Activated CD8-positive, alpha-beta T cell treated with anti-CD3 and anti-CD28 coated beads, Interleukin-2, amount 10 ng/mL, durations not matched to agents 7 days and 5 days (primary cell): ENCODE results near the gene BANP. TPM values are rescaled to one million over a fixed set of nuclear protein-coding genes. Genes with fewer than 3 reads are reported as not detected.

Source experiments
- ATAC-seq: fragments of 150-1000 bp; cut with Tn5 transposase; one replicate; pipeline ENCODE4 v1.10.0; 2021; ENCODE audit warnings: moderate library complexity
- CTCF ChIA-PET: fragments of 350-600 bp; sonication (Branson Sonifier 250); formaldehyde crosslinking; loops from one replicate; lab custom pipeline; 2021; ENCODE audit warnings: antibody characterized with exemption; lab: Charles Lee
- POLR2A ChIA-PET: fragments of 350-600 bp; sonication (Branson Sonifier 250); formaldehyde crosslinking; loops from one replicate; lab custom pipeline; 2021; ENCODE audit warnings: antibody characterized with exemption; lab: Charles Lee
- DNase-seq: peaks from one replicate; pipeline ENCODE4 v3.0.0-alpha.2; 2020
- H3K27ac Mint-ChIP-seq: one replicate; pipeline ENCODE4 v1.8.0; 2021; ENCODE audit warnings: mild to moderate bottlenecking, mixed read lengths
- H3K27me3 Mint-ChIP-seq: one replicate; pipeline ENCODE4 v1.8.0; 2021; ENCODE audit warnings: low read depth, mixed read lengths
- H3K36me3 Mint-ChIP-seq: one replicate; pipeline ENCODE4 v1.8.0; 2021; ENCODE audit warnings: low read depth, mixed read lengths
- H3K4me1 Mint-ChIP-seq: one replicate; pipeline ENCODE4 v1.8.0; 2021; ENCODE audit warnings: low read depth, mixed read lengths
- H3K4me3 Mint-ChIP-seq: one replicate; pipeline ENCODE4 v1.8.0; 2021; ENCODE audit warnings: mild to moderate bottlenecking, mixed read lengths
- H3K9me3 Mint-ChIP-seq: one replicate; pipeline ENCODE4 v1.8.0; 2022; ENCODE audit warnings: mixed read lengths; ENCODE audit not compliant: insufficient read depth
- total RNA-seq, 2 experiments: library from RNA; stranded (reverse); gene quantifications; one replicate each; pipeline ENCODE4 v1.2.3, GENCODE V29; 2021

BANP gene
- total RNA-seq, 2 experiments from 2014 or later, result 34.1 to 39.8 TPM

- Mint-ChIP-seq H3K4me3 (no peak overlapping the region), H3K27ac (no peak overlapping the region), H3K4me1 (no peaks in the 10 kb centered on the region), H3K36me3 (peaks cover 36% of the 10 kb centered on the region), H3K27me3 (no peaks in the 10 kb centered on the region), H3K9me3 (no peaks in the 10 kb centered on the region)
- ChIA-PET CTCF (interaction anchor here (1.4 to 1.5 kb wide), 2 partner anchors 43 to 225 kb away, joined by 3 to 4 read pairs; no protein-coding TSS in a partner anchor), POLR2A (no interaction called here)
- no peak for ATAC-seq
- DNase-seq, result no peak
Observed at GRCh38 chr16:88003736-88004135, 52.5 kb downstream of the BANP start.

- Mint-ChIP-seq H3K36me3 (peaks cover 34% of the 10 kb centered on the region), H3K4me1 (no peaks in the 10 kb centered on the region), H3K27ac (no peak overlapping the region), H3K9me3 (no peaks in the 10 kb centered on the region), H3K27me3 (no peaks in the 10 kb centered on the region), H3K4me3 (no peak overlapping the region)
- ChIA-PET CTCF (interaction anchor here (1.4 to 1.5 kb wide), 2 partner anchors 44 to 225 kb away, joined by 3 to 4 read pairs; no protein-coding TSS in a partner anchor), POLR2A (no interaction called here)
- DNase-seq (no peak), ATAC-seq (no peak)
Observed at GRCh38 chr16:88004391-88004790, 53.2 kb downstream of the BANP start.

GRCh38 chr16:88005181-88005581, 53.9 kb downstream of the BANP start:
- Mint-ChIP-seq H3K4me3 (no peak overlapping the region), H3K4me1 (no peaks in the 10 kb centered on the region), H3K36me3 (peaks cover 37% of the 10 kb centered on the region), H3K27ac (no peak overlapping the region), H3K27me3 (no peaks in the 10 kb centered on the region), H3K9me3 (no peaks in the 10 kb centered on the region)
- ChIA-PET POLR2A (no interaction called here), CTCF (interaction anchor here (1.4 kb wide), 1 partner anchor 226 kb away, joined by 3 read pairs; no protein-coding TSS in a partner anchor)
- no peak for DNase-seq
- no peak for ATAC-seq

GRCh38 chr16:88005968-88006367, 54.7 kb downstream of the BANP start:
- ChIA-PET POLR2A (no interaction called here), CTCF (no interaction called here)
- Mint-ChIP-seq H3K4me3 (no peak overlapping the region), H3K9me3 (no peaks in the 10 kb centered on the region), H3K27ac (no peak overlapping the region), H3K27me3 (no peaks in the 10 kb centered on the region), H3K36me3 (peaks cover 42% of the 10 kb centered on the region), H3K4me1 (no peaks in the 10 kb centered on the region)
- no peak for DNase-seq
- ATAC-seq, result no peak

DNA sequence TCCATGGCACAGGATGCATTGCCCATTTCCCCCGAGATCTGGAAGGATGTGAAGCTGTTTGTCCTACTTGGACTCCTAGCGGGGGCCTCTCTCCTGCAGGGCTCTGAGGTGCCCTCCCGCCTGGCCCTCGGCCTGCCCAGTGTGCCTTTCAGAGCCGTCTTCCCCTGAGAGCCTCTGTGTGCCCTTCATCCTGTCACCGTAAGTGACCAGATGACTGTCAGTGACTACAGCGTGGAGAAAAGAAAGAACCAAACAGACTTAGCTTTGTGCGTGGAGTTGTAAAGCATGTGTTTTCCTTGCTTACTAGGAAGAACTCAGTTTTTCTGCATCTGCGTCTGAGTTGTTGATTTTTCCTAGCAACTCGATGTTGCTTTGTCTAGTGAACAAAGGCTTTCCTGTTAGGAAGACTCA, 56.1 kb downstream of the BANP start:
- POLR2A ChIA-PET, result no interaction called here
- H3K36me3 Mint-ChIP-seq, result peaks cover 37% of the 10 kb centered on the region
- ATAC-seq (no peak), DNase-seq (no peak)
- no peak overlapping the region for H3K27ac Mint-ChIP-seq
- no peaks in the 10 kb centered on the region for H3K9me3 Mint-ChIP-seq
- H3K4me1 Mint-ChIP-seq, result no peaks in the 10 kb centered on the region
- no peak overlapping the region for H3K4me3 Mint-ChIP-seq
- H3K27me3 Mint-ChIP-seq, result no peaks in the 10 kb centered on the region
- CTCF ChIA-PET, result interaction anchor here (0.8 kb wide), 1 partner anchor 536 kb away, joined by 6 read pairs; no protein-coding TSS in a partner anchor

DNA sequence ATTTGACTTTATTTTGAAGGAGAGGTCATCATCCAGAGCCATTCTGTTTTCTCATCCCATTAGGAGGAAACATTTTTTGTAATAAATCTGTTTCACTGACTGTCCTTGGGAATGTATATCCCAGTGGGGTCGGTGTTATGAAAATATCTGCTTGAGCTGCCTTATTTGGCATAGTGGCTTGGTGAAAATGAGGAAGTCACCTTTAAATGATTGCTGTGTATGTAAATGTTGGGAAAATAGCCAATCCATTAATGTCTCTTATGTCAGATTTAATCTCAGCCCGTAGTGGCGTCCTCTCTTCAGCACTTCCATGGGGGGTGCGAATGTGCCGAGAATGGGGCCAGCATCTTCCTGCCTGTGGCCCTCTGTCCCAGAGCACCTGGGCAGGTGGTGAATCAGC, 57.6 kb downstream of the BANP start:
- DNase-seq (no peak), ATAC-seq (no peak)
- no peaks in the 10 kb centered on the region for H3K9me3 Mint-ChIP-seq
- H3K27me3 Mint-ChIP-seq, result no peaks in the 10 kb centered on the region
- H3K4me3 Mint-ChIP-seq, result no peak overlapping the region
- H3K36me3 Mint-ChIP-seq, result peaks cover 40% of the 10 kb centered on the region
- H3K27ac Mint-ChIP-seq, result no peak overlapping the region
- H3K4me1 Mint-ChIP-seq, result no peaks in the 10 kb centered on the region
- ChIA-PET CTCF (interaction anchor here (1.4 kb wide), 1 partner anchor 52 kb away, joined by 3 read pairs; no protein-coding TSS in a partner anchor), POLR2A (no interaction called here)

DNA sequence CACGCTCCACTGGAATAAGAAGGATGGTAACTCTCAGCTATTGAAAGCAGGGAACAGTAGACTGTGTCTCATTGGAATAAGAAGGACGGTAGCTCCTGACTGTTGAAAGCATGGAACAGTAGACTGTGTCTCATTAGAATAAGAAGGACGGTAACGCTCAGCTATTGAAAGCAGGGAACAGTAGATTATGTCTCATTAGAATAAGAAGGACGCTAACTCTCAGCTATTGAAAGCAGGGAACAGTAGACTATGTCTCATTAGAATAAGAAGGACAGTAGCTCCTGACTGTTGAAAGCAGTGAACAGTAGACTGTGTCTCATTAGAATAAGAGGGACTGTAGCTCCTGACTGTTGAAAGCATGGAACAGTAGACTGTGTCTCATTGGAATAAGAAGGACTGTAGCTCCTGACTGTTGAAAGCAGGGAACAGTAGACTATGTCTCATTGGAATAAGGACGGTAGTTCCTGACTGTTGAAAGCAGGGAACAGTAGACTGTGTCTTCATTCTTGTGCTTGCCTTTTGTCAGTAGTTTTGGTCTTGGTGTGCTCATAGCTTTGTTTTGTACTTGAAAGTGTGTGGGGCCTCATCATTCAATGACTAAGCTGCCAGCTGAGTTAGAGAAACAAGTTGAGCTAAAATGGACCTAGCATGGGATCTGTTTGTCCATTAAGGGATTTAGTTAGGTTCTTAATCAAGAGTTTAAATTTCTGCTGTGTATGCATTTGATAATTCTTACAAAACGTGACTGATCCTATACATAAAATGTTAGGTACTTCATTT, 58.5 kb downstream of the BANP start:
- no peak for ATAC-seq
- CTCF ChIA-PET, result no interaction called here

GRCh38 chr16:88010343-88010967, 59.2 kb downstream of the BANP start:
- H3K4me3 Mint-ChIP-seq, result no peak overlapping the region
- CTCF ChIA-PET, result no interaction called here
- no peaks in the 10 kb centered on the region for H3K27me3 Mint-ChIP-seq
- POLR2A ChIA-PET, result no interaction called here
- no peaks in the 10 kb centered on the region for H3K9me3 Mint-ChIP-seq
- peaks cover 35% of the 10 kb centered on the region for H3K36me3 Mint-ChIP-seq
- no peak for DNase-seq
- no peak overlapping the region for H3K27ac Mint-ChIP-seq
- no peaks in the 10 kb centered on the region for H3K4me1 Mint-ChIP-seq
- no peak for ATAC-seq

More for the DNA sequence above, 58.5 kb downstream of the BANP start:
- POLR2A ChIA-PET, result no interaction called here
- Mint-ChIP-seq H3K27ac (no peak overlapping the region), H3K36me3 (peaks cover 40% of the 10 kb centered on the region), H3K4me3 (no peak overlapping the region), H3K27me3 (no peaks in the 10 kb centered on the region), H3K9me3 (no peaks in the 10 kb centered on the region), H3K4me1 (no peaks in the 10 kb centered on the region)
- DNase-seq, result no peak

DNA sequence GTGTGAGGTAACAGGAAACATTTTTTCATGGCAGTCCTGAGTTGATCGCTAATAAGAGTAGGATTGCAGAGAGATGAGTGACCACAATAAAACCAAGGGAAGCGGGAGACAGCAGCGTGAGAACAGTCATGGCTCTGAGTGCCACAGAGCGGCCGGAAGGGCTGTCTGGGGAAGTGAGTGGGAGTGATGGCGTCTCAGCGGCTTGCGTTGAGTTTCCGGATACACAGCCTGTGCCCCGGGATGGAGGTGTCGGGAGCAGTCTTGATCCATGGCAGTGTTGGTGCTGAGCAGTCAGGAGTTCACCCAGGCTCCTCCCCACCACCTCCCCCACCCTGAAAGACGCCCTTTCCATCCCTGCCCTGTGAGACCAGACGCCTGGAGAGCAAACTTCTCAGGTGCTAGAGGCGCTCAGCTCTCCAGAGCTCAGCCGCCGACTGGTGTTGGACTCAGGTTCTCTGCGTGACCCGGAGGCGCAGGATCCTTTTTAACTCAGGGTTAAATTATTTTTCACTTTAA, 59.8 kb downstream of the BANP start:
- Mint-ChIP-seq H3K4me3 (no peak overlapping the region), H3K4me1 (no peaks in the 10 kb centered on the region), H3K27ac (no peak overlapping the region), H3K9me3 (no peaks in the 10 kb centered on the region), H3K27me3 (no peaks in the 10 kb centered on the region), H3K36me3 (peaks cover 32% of the 10 kb centered on the region)
- DNase-seq, result no peak
- ChIA-PET POLR2A (no interaction called here), CTCF (no interaction called here)
- ATAC-seq, result no peak

- CTCF ChIA-PET, result no interaction called here
- H3K27ac Mint-ChIP-seq, result no peak overlapping the region
- POLR2A ChIA-PET, result interaction anchor here (1.0 kb wide), 1 partner anchor 56 kb away, joined by 3 read pairs; no protein-coding TSS in a partner anchor
- no peaks in the 10 kb centered on the region for H3K4me1 Mint-ChIP-seq
- ATAC-seq (no peak), DNase-seq (no peak)
- no peaks in the 10 kb centered on the region for H3K9me3 Mint-ChIP-seq
- H3K4me3 Mint-ChIP-seq, result no peak overlapping the region
- H3K27me3 Mint-ChIP-seq, result no peaks in the 10 kb centered on the region
- peaks cover 26% of the 10 kb centered on the region for H3K36me3 Mint-ChIP-seq
Observed at GRCh38 chr16:88012360-88012759, 61.1 kb downstream of the BANP start.

- ChIA-PET POLR2A (interaction anchor here (1.0 kb wide), 1 partner anchor 56 kb away, joined by 3 read pairs; no protein-coding TSS in a partner anchor), CTCF (no interaction called here)
- no peak for DNase-seq
- Mint-ChIP-seq H3K9me3 (no peaks in the 10 kb centered on the region), H3K4me1 (no peaks in the 10 kb centered on the region), H3K27me3 (no peaks in the 10 kb centered on the region), H3K36me3 (peaks cover 18% of the 10 kb centered on the region), H3K27ac (peak overlapping the region; percentile 43), H3K4me3 (no peak overlapping the region)
- ATAC-seq, result no peak
Observed at GRCh38 chr16:88013091-88013609, 61.9 kb downstream of the BANP start.
